ENCODE measurements around the gene RAD51B. TPM values are rescaled to one million over a fixed set of nuclear protein-coding genes. Genes with fewer than 3 reads are reported as not detected.
"Not testable (repeated sequence)": the region's sequence is repeated elsewhere in the genome, so short reads cannot be mapped to it uniquely, and the experiment has no call there.

RAD51B gene
- total RNA-seq, 1 experiment from 2014 or later = 16.7 TPM

DNA sequence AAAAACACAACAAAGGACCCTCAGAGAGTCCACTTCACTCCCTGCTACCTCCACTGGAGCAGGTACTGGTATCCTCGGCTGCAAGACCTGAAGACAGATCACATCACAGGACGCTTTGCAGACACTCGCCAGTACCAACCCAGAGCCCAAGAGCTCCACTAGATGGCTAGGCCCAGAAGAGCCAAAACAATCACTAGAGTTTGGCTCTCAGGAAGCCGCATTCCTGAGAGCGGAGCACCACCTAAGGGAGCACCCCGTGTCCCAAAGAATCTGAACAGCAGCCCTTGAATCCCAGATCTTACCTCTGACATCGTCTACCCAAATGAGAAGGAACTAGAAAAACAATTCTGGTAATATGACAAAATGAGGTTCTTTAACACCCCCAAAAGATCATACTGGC is 399.8 kb downstream of the RAD51B start:
- Mint-ChIP-seq H3K36me3 (ENCODE audit: insufficient read depth in 1 of 3, low read depth in 3 of 3) (peaks cover 0 to 2% (median 0%) of the 10 kb centered on the region in 3 experiments; a peak in 2 of 7 replicates), H3K27me3 (ENCODE audit: low read depth) (no peaks in the 10 kb centered on the region), H3K4me1 (peaks cover 27 to 30% of the 10 kb centered on the region in 2 experiments), H3K27ac (peak overlapping the region in 2 of 3 experiments; percentile 26 to 32; a peak in 3 of 7 replicates), H3K4me3 (no peak overlapping the region), H3K9me3 (no peaks in the 10 kb centered on the region; a peak in 2 of 5 replicates)
- Histone ChIP-seq H3K23ac (ENCODE audit: insufficient read length, low read depth, low read length) (no peak overlapping the region), H2BK12ac (ENCODE audit: insufficient read length, low read depth, low read length) (no peak overlapping the region), H3K79me1 (ENCODE audit: insufficient read depth, low read depth, low read length, poor library complexity, severe bottlenecking) (no peaks in the 10 kb centered on the region), H4K20me1 (ENCODE audit: control insufficient read depth, insufficient read depth, insufficient read length) (no peaks in the 10 kb centered on the region), H4K91ac (ENCODE audit: insufficient read length, low read depth, low read length) (no peak overlapping the region), H3K4me2 (ENCODE audit: insufficient read depth, insufficient read length, low read length) (no peak overlapping the region), H4K5ac (ENCODE audit: insufficient read length, low read depth, low read length) (no peak overlapping the region), H3K9ac (ENCODE audit: extremely low read depth, insufficient read length, low read length) (no peak overlapping the region), H2BK120ac (ENCODE audit: low read depth, low read length, poor library complexity, severe bottlenecking) (no peak overlapping the region), H2BK5ac (ENCODE audit: insufficient read length, low read length) (no peak overlapping the region), H2BK20ac (ENCODE audit: low read depth, low read length, poor library complexity, severe bottlenecking) (no peak overlapping the region), H3K23me2 (ENCODE audit: insufficient read length, low read depth, low read length, poor library complexity, severe bottlenecking) (no peaks in the 10 kb centered on the region), H2BK15ac (ENCODE audit: low read depth, low read length) (no peak overlapping the region), H3K9me3 (ENCODE audit: control insufficient read depth, low read depth, low read length) (no peaks in the 10 kb centered on the region), H2AFZ (ENCODE audit: low read length) (no peak overlapping the region), H2AK5ac (ENCODE audit: insufficient read length, low read length) (no peak overlapping the region), H4K8ac (replicated peaks; ENCODE audit: insufficient read length, low read depth, low read length) (no peak overlapping the region), H3K4me1 (ENCODE audit: insufficient read depth, low read length) (peaks cover 2% of the 10 kb centered on the region; the same call in 1 of the 2 replicates), H3K27ac (ENCODE audit: insufficient read length, low read depth, low read length) (no peak overlapping the region), H3K56ac (ENCODE audit: insufficient read length, low read depth, low read length) (no peak overlapping the region), H3T11ph (ENCODE audit: low read length) (no peak overlapping the region), H3K27me3 (ENCODE audit: insufficient read depth, low read length) (no peaks in the 10 kb centered on the region), H3K14ac (ENCODE audit: insufficient read depth, low read length) (no peak overlapping the region), H3K18ac (ENCODE audit: insufficient read length, low read depth, low read length) (no peak overlapping the region), H3K4ac (ENCODE audit: low read depth, low read length) (no peak overlapping the region), H3K79me2 (ENCODE audit: insufficient read depth, low read length) (0 out of 2 replicates have a peak, but pooled peaks cover 1% of the 10 kb centered on the region)
- TF ChIP-seq, protein P1, sequence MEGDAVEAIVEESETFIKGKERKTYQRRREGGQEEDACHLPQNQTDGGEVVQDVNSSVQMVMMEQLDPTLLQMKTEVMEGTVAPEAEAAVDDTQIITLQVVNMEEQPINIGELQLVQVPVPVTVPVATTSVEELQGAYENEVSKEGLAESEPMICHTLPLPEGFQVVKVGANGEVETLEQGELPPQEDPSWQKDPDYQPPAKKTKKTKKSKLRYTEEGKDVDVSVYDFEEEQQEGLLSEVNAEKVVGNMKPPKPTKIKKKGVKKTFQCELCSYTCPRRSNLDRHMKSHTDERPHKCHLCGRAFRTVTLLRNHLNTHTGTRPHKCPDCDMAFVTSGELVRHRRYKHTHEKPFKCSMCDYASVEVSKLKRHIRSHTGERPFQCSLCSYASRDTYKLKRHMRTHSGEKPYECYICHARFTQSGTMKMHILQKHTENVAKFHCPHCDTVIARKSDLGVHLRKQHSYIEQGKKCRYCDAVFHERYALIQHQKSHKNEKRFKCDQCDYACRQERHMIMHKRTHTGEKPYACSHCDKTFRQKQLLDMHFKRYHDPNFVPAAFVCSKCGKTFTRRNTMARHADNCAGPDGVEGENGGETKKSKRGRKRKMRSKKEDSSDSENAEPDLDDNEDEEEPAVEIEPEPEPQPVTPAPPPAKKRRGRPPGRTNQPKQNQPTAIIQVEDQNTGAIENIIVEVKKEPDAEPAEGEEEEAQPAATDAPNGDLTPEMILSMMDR (conservative IDR thresholded peaks at IDR 0.05) = peak; percentile 41
- WGBS (ENCODE audit: extremely low coverage, insufficient read length, low lambda C conversion rate) = no CpG with 5 or more reads among the region's 7 CpGs
- DNase-seq = peak; percentile 39

DNA sequence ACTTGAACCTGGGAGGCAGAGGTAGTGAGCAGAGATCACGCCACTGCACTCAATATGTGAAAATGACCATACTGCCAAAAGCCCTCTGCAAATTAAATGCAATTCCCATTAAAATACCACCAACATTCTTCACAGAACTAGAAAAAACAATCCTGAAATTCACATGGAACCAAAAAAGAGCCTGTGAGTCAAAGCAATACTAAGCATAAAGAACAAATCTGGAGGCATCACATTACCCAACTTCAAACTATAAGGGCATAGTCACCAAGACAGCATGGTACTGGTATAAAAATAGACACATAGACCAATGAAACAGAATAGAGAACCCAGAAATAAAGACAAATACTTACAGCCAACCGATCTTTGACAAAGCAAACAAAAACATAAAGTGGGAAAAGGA is 401.5 kb downstream of the RAD51B start:
- not testable (repeated sequence) for H3K36me3 Mint-ChIP-seq (ENCODE audit: insufficient read depth in 1 of 3, low read depth in 3 of 3); H4K5ac ChIP-seq (ENCODE audit: insufficient read length, low read depth, low read length); H3K18ac ChIP-seq (ENCODE audit: insufficient read length, low read depth, low read length); DNase-seq; H4K8ac ChIP-seq (replicated peaks; ENCODE audit: insufficient read length, low read depth, low read length); H4K91ac ChIP-seq (ENCODE audit: insufficient read length, low read depth, low read length); H2BK20ac ChIP-seq (ENCODE audit: low read depth, low read length, poor library complexity, severe bottlenecking); H3K23ac ChIP-seq (ENCODE audit: insufficient read length, low read depth, low read length); H3K56ac ChIP-seq (ENCODE audit: insufficient read length, low read depth, low read length); H3K27ac ChIP-seq (ENCODE audit: insufficient read length, low read depth, low read length); H3K9ac ChIP-seq (ENCODE audit: extremely low read depth, insufficient read length, low read length); H2BK15ac ChIP-seq (ENCODE audit: low read depth, low read length); H2BK5ac ChIP-seq (ENCODE audit: insufficient read length, low read length); H3K14ac ChIP-seq (ENCODE audit: insufficient read depth, low read length); H2BK120ac ChIP-seq (ENCODE audit: low read depth, low read length, poor library complexity, severe bottlenecking); H3K79me1 ChIP-seq (ENCODE audit: insufficient read depth, low read depth, low read length, poor library complexity, severe bottlenecking); H3K79me2 ChIP-seq (ENCODE audit: insufficient read depth, low read length); H3K4me3 Mint-ChIP-seq; H2AFZ ChIP-seq (ENCODE audit: low read length); H2BK12ac ChIP-seq (ENCODE audit: insufficient read length, low read depth, low read length); H3K27me3 ChIP-seq (ENCODE audit: insufficient read depth, low read length); H3K4me1 ChIP-seq (ENCODE audit: insufficient read depth, low read length); H3K27ac Mint-ChIP-seq; H3K4me2 ChIP-seq (ENCODE audit: insufficient read depth, insufficient read length, low read length); H3K23me2 ChIP-seq (ENCODE audit: insufficient read length, low read depth, low read length, poor library complexity, severe bottlenecking); H3K27me3 Mint-ChIP-seq (ENCODE audit: low read depth); H3K4ac ChIP-seq (ENCODE audit: low read depth, low read length); H3T11ph ChIP-seq (ENCODE audit: low read length); H4K20me1 ChIP-seq (ENCODE audit: control insufficient read depth, insufficient read depth, insufficient read length); H2AK5ac ChIP-seq (ENCODE audit: insufficient read length, low read length); H3K9me3 Mint-ChIP-seq; H3K9me3 ChIP-seq (ENCODE audit: control insufficient read depth, low read depth, low read length)
- H3K4me1 Mint-ChIP-seq = peaks cover 32 to 33% of the 10 kb centered on the region in 2 experiments
- no CpG with 5 or more reads among the region's 2 CpGs for WGBS (ENCODE audit: extremely low coverage, insufficient read length, low lambda C conversion rate)
